Ishikawa (cell line): ENCODE data around the gene PLA2G2F.

Experiments
- CEBPB ChIP-seq: IDR thresholded peaks from 2 replicates; pipeline ENCODE4 v1.6.1; 2012
- EGR1 ChIP-seq: IDR thresholded peaks from 2 replicates; pipeline ENCODE4 v1.6.1; 2012
- EP300 ChIP-seq: IDR thresholded peaks from 2 replicates; pipeline ENCODE4 v1.6.1; 2012; ENCODE audit warnings: borderline replicate concordance
- TAF1 ChIP-seq: IDR thresholded peaks from 2 replicates; pipeline ENCODE4 v1.6.1; 2012; ENCODE audit warnings: low read depth, mild to moderate bottlenecking

GRCh38 chr1:20169932-20170331, 30.8 kb downstream of the PLA2G2F start:
- TF ChIP-seq EP300 (no peak), CEBPB (no peak), TAF1 (no peak), EGR1 (no peak)
